OCI-LY7 (cell line): ENCODE data around the gene MGAT4C. TPM values are rescaled to one million over a fixed set of nuclear protein-coding genes. Genes with fewer than 3 reads are reported as not detected.

Experiments used
- BruUV-seq: library from RNA; stranded (reverse); fragments of 400-500 nt; replicated peaks from 2 replicates; lab custom pipeline; 2021; lab: Mats Ljungman, UMichigan
- CTCF ChIA-PET: fragments of 300-600 bp; sonication (Branson Sonifier 250); formaldehyde crosslinking; loops from one replicate; lab custom pipeline; 2022; ENCODE audit warnings: antibody characterized with exemption; ENCODE audit not compliant: unreplicated experiment; lab: Charles Lee
- POLR2A ChIA-PET: fragments of 300-600 bp; sonication (Branson Sonifier 250); formaldehyde crosslinking; loops from one replicate; lab custom pipeline; 2022; ENCODE audit warnings: antibody characterized with exemption; lab: Charles Lee
- DNase-seq: peaks from one replicate; pipeline ENCODE4 v3.0.0-alpha.2; 2015; ENCODE audit warnings: low spot score
- H2AFZ ChIP-seq: fragments of 200-600 bp; sonication (generic), shearing (Covaris generic); 2 replicates; pipeline ENCODE4 v1.6.1; 2014; ENCODE audit warnings: mild to moderate bottlenecking, antibody characterized with exemption, low read length, moderate library complexity
- H3K27ac ChIP-seq: fragments of 200-600 bp; sonication (generic); 2 replicates; pipeline ENCODE4 v1.5.1; 2014; ENCODE audit warnings: mixed run types, low read depth, mild to moderate bottlenecking, moderate library complexity, low read length, inconsistent platforms; ENCODE audit not compliant: poor library complexity, severe bottlenecking
- H3K36me3 ChIP-seq: fragments of 200-600 bp; sonication (generic); 2 replicates; pipeline ENCODE4 v1.6.1; 2014; ENCODE audit warnings: mild to moderate bottlenecking, antibody characterized with exemption, low read length, moderate library complexity, mixed read lengths; ENCODE audit not compliant: insufficient read depth
- H3K4me1 ChIP-seq: fragments of 200-600 bp; sonication (generic); 2 replicates; pipeline ENCODE4 v1.5.1; 2014; ENCODE audit warnings: mild to moderate bottlenecking, low read length; ENCODE audit not compliant: insufficient read depth, poor library complexity, severe bottlenecking
- H3K4me2 ChIP-seq: fragments of 200-600 bp; sonication (generic); 2 replicates; pipeline ENCODE4 v1.6.1; 2014; ENCODE audit warnings: mild to moderate bottlenecking, low read length
- H3K4me3 ChIP-seq: fragments of 200-600 bp; sonication (generic); 2 replicates; pipeline ENCODE4 v1.5.1; 2014; ENCODE audit warnings: mild to moderate bottlenecking, low read depth, low read length; ENCODE audit not compliant: poor library complexity, severe bottlenecking
- H3K79me2 ChIP-seq: fragments of 200-600 bp; sonication (generic); 2 replicates; pipeline ENCODE4 v1.6.1; 2016; ENCODE audit warnings: low read depth, mild to moderate bottlenecking, low read length, moderate library complexity, mixed read lengths; ENCODE audit not compliant: insufficient read depth
- H3K9me2 ChIP-seq: fragments of 200-600 bp; sonication (generic); 2 replicates; pipeline ENCODE4 v1.6.1; 2016; ENCODE audit warnings: mild to moderate bottlenecking, low read length, mixed read lengths; ENCODE audit not compliant: insufficient read depth
- H3K9me3 ChIP-seq: fragments of 200-600 bp; sonication (generic); 2 replicates; pipeline ENCODE4 v1.6.1; 2014; ENCODE audit warnings: mild to moderate bottlenecking, mixed run types, low read length, mixed read lengths
- H4K20me1 ChIP-seq: fragments of 200-600 bp; sonication (generic); 2 replicates; pipeline ENCODE4 v1.6.1; 2014; ENCODE audit warnings: mild to moderate bottlenecking, antibody characterized with exemption, low read length, moderate library complexity, mixed read lengths; ENCODE audit not compliant: insufficient read depth
- EZH2phosphoT487 ChIP-seq: fragments of 200-600 bp; sonication (generic); IDR thresholded peaks from 2 replicates; pipeline ENCODE4 v1.6.1; 2018; ENCODE audit warnings: low read depth, borderline replicate concordance, mild to moderate bottlenecking, mixed run types, antibody characterized with exemption, low read length, moderate library complexity, mixed read lengths
- intact Hi-C: fragments of 100-400 bp; cut with micrococcal nuclease; formaldehyde crosslinking; loops from one replicate; pipeline ENCODE4 v1.10.0; 2022; ENCODE audit not compliant: unreplicated experiment
- total RNA-seq, 2 experiments: library from RNA; depleted of rRNA in 1 of 2; stranded (reverse); fragments of >200 nt in 1 of 2; shearing (Covaris generic) in 1 of 2; gene quantifications; 2 replicates each; pipeline ENCODE4 v1.2.3, GENCODE V29; 2014 to 2022
- TF ChIP-seq, protein P1 (sequence below): fragments of 200-600 bp; sonication (generic); conservative IDR thresholded peaks from 2 replicates; pipeline ENCODE4 v1.5.1; 2014; ENCODE audit warnings: mild to moderate bottlenecking, antibody characterized with exemption, low read length, moderate library complexity, mixed read lengths

The MGAT4C gene
- total RNA-seq, 2 experiments from 2014 or later: not detected

DNA sequence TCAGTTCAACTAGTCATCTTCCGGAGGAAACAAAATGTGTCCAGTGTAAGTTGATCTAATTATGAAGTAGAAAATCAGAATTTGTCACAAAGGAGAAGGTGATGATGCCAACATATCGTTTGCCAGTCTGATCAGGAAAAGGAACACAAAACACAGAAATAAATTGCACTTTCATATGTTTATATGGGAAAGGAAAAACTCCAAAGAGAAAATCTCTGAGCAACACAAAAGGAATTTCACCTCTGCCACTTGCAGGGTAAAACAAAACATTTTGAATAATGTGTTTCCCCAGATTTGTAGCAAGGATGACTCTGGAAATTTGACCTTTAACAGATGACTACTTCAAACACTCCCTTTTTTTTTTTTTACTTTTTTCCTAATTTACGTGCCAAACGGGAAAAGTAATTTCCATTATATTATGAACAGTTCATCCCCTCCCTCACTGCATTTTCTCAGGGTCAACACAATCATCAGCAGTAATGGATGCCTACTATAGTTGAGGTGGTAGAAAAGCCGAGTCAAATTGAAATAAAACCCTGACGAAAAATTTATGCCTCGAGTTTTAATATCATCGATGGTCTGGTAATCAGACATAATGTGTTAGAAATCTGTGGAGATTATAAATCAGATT is 25.6 kb downstream of the MGAT4C start:
- H3K4me2 ChIP-seq: no peak overlapping the region
- intact Hi-C loops: no loop called here
- no peaks in the 10 kb centered on the region for H4K20me1 ChIP-seq
- DNase-seq: no peak
- TF ChIP-seq EZH2phosphoT487: no peak
- TF ChIP-seq, protein P1, sequence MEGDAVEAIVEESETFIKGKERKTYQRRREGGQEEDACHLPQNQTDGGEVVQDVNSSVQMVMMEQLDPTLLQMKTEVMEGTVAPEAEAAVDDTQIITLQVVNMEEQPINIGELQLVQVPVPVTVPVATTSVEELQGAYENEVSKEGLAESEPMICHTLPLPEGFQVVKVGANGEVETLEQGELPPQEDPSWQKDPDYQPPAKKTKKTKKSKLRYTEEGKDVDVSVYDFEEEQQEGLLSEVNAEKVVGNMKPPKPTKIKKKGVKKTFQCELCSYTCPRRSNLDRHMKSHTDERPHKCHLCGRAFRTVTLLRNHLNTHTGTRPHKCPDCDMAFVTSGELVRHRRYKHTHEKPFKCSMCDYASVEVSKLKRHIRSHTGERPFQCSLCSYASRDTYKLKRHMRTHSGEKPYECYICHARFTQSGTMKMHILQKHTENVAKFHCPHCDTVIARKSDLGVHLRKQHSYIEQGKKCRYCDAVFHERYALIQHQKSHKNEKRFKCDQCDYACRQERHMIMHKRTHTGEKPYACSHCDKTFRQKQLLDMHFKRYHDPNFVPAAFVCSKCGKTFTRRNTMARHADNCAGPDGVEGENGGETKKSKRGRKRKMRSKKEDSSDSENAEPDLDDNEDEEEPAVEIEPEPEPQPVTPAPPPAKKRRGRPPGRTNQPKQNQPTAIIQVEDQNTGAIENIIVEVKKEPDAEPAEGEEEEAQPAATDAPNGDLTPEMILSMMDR: no peak
- H3K9me3 ChIP-seq: no peaks in the 10 kb centered on the region
- H3K36me3 ChIP-seq: no peaks in the 10 kb centered on the region
- ChIA-PET CTCF (no interaction called here), POLR2A (no interaction called here)
- no peak overlapping the region for H3K4me3 ChIP-seq
- BruUV-seq: no TSS peak
- H3K4me1 ChIP-seq: no peaks in the 10 kb centered on the region
- H3K79me2 ChIP-seq: no peaks in the 10 kb centered on the region
- no peak overlapping the region for H2AFZ ChIP-seq
- H3K27ac ChIP-seq: no peak overlapping the region
- no peaks in the 10 kb centered on the region for H3K9me2 ChIP-seq

DNA sequence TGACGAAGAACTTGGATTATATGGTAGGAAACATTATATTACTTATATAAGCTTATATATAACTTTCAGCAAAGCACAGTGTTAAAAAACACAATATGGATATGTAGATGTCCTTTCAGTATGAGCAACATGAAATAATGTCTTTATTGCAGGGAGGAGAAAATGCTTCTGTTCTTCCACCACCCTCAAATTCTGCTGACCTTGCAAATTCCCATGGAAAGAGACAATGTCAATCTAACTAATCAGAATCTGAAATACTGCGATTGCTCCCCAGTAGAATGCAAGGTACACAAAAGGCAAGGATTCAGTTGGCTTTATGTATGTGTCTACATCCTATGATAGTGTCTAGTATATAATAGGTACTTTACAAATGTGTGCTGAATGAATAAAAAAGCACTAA is 26.4 kb downstream of the MGAT4C start:
- Histone ChIP-seq H3K79me2 (no peaks in the 10 kb centered on the region), H3K4me2 (no peak overlapping the region), H4K20me1 (no peaks in the 10 kb centered on the region), H2AFZ (no peak overlapping the region), H3K9me3 (no peaks in the 10 kb centered on the region), H3K4me3 (no peak overlapping the region), H3K9me2 (no peaks in the 10 kb centered on the region), H3K36me3 (no peaks in the 10 kb centered on the region), H3K27ac (no peak overlapping the region), H3K4me1 (no peaks in the 10 kb centered on the region)
- intact Hi-C loops: no loop called here
- TF ChIP-seq, protein P1: no peak
- no peak for TF ChIP-seq EZH2phosphoT487
- BruUV-seq: no TSS peak
- POLR2A ChIA-PET: no interaction called here
- no peak for DNase-seq
- CTCF ChIA-PET: no interaction called here

DNA sequence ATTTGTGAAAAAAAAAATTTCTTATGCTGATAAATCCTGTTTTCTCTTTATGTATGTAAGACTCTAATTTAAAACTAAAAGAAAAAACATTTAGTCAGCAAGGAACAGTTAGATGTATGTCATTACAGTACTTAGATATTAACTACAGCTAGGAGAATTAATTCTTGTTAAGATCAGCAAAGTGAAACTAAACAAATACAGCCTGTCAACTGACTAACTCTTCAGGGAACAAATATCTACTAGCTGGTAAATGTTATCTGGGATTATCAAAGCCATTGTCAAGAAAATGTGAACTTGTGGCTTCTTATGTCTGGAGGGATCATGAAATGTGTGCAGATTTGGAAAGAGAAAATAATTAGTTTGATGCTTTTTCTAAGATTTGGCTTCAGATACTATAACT is 27.5 kb downstream of the MGAT4C start:
- no peaks in the 10 kb centered on the region for H3K9me2 ChIP-seq
- ChIA-PET POLR2A (no interaction called here), CTCF (no interaction called here)
- H3K27ac ChIP-seq: no peak overlapping the region
- no peaks in the 10 kb centered on the region for H4K20me1 ChIP-seq
- no peaks in the 10 kb centered on the region for H3K36me3 ChIP-seq
- BruUV-seq: no TSS peak
- no peak overlapping the region for H3K4me3 ChIP-seq
- DNase-seq: no peak
- no peaks in the 10 kb centered on the region for H3K4me1 ChIP-seq
- intact Hi-C loops: no loop called here
- H3K79me2 ChIP-seq: no peaks in the 10 kb centered on the region
- no peak overlapping the region for H2AFZ ChIP-seq
- TF ChIP-seq EZH2phosphoT487: no peak
- TF ChIP-seq, protein P1: no peak
- H3K4me2 ChIP-seq: no peak overlapping the region
- H3K9me3 ChIP-seq: no peaks in the 10 kb centered on the region
